Measurements from ENCODE around the gene ULBP1. TPM values are rescaled to one million over a fixed set of nuclear protein-coding genes. Genes with fewer than 3 reads are reported as not detected.

Gene ULBP1, protein sequence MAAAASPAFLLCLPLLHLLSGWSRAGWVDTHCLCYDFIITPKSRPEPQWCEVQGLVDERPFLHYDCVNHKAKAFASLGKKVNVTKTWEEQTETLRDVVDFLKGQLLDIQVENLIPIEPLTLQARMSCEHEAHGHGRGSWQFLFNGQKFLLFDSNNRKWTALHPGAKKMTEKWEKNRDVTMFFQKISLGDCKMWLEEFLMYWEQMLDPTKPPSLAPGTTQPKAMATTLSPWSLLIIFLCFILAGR
- total RNA-seq (2022) (not detected in 2 replicates), Bru-seq, nascent RNA (not detected), BruChase-seq, experiment 1, labeled RNA remaining after a 6-hour chase (not detected), BruChase-seq, experiment 2, labeled RNA remaining after a 2-hour chase (percentile 8 among the genes with signal in this experiment)
- long read RNA-seq, result 0 reads

DNA sequence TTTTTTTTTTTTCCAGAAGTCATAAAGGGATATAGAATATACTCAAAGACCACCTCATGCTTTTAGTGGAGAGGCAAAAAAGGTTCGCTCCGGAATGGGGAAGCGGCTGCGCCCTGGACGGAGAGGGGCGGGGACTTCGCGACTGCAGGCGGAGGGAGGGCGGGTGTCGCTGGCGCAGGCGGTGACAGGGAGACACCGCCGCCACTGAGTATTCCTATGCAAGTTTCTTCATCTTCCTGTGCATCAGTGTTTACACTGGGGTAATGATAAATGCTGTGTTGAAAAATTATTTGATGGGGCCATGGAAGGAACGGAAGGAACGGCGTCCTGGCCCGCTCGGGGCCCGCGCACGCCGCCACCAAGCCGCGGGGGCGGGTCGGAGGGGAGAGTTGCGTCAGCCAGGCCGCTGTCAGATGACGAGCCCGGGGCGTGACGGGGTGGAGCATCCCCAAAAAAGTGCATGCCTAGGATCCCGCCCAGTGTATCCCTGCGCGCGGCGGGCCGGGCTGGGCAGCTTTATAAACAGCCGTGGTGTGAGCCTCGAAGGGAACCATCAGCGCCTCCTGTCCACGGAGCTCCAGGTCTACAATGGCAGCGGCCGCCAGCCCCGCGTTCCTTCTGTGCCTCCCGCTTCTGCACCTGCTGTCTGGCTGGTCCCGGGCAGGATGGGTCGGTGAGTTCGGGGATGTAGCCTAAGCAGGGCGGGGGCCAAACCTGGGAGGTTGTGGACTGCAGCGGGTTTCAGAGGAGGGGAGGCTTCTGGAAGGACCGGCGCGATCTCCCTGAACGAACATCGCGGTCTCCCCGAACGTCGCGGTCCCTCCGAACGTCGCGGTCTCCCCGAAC is at the start of gene ULBP1:
Gene ULBP1, plus strand, starts transcription at position 482 of the 846 bp plus-strand sequence. Its CDS starts 107 bp downstream, at position 589.
- no TSS peak for BruUV-seq (replicated peaks)

DNA sequence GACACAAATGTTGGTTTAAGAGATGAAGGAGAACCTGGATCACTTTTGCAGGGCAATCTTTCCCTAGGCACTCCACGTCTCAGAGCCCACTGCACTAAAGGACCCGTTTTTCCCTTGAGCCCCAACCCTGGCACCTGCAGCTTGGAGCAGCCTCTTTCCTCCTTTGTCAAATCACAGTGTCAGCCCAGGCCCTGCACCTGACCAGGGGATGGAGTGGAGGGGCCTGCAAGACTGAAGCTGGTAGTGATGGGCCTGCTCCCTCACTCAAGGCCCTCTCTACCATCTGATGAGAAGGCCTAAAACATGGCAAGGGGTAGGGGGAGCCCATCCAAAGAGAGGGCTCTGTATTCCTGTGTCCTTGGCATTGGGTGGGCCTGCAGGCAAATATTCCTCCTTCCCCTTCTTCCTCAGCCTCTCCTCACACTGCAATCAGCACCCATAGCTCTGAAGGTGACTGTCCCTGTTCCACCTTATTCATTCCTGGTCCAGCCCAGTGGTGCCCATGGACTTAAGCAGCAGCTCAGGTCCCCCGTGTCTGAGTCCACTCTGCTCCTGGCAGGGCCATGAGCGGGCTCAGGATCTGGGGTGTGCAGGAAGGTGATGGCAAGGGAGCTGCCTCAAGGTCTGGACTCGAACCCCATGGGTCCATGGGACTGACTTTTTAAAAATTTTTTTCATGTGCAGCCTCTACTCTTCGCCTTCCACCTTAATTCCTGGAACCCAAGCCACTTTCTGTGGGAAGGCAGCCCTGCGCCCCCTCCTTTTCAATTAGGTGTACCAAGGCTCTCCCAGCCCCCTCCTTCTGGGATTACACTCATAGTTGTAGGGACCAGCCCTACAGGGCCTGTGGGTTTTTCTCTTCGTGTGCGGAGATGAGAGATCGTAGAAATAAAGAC is 47.5 kb upstream of the ULBP1 start:
- intact Hi-C loops (cut with micrococcal nuclease), result no loop called here
- POLR2A ChIA-PET, result interaction anchor here (0.9 to 1.4 kb wide), 2 partner anchors 16 to 21 kb away, joined by 3 to 5 read pairs; no protein-coding TSS in a partner anchor

More for the DNA sequence above, at the start of gene ULBP1:
- H3K9me3 Mint-ChIP-seq (ENCODE audit: unreplicated experiment), result no peaks in the 10 kb centered on the region
- intact Hi-C loops (cut with micrococcal nuclease), result no loop called here
- H3K27me3 Mint-ChIP-seq (ENCODE audit: insufficient read depth, unreplicated experiment), result peaks cover 12% of the 10 kb centered on the region
- ChIA-PET POLR2A (no interaction called here), CTCF (interaction anchor here (0.6 kb wide), 1 partner anchor 119 kb away, joined by 3 read pairs; no protein-coding TSS in a partner anchor)
- no peak for DNase-seq (ENCODE audit: unreplicated experiment)
- H3K27ac Mint-ChIP-seq (ENCODE audit: low read depth, unreplicated experiment), result no peak within 1 kb of the TSS
- no peak within 1 kb of the TSS for H3K4me3 Mint-ChIP-seq (ENCODE audit: unreplicated experiment)
- H3K4me1 Mint-ChIP-seq (ENCODE audit: insufficient read depth, unreplicated experiment), result no peaks in the 10 kb centered on the region
- TF ChIP-seq, protein P1, sequence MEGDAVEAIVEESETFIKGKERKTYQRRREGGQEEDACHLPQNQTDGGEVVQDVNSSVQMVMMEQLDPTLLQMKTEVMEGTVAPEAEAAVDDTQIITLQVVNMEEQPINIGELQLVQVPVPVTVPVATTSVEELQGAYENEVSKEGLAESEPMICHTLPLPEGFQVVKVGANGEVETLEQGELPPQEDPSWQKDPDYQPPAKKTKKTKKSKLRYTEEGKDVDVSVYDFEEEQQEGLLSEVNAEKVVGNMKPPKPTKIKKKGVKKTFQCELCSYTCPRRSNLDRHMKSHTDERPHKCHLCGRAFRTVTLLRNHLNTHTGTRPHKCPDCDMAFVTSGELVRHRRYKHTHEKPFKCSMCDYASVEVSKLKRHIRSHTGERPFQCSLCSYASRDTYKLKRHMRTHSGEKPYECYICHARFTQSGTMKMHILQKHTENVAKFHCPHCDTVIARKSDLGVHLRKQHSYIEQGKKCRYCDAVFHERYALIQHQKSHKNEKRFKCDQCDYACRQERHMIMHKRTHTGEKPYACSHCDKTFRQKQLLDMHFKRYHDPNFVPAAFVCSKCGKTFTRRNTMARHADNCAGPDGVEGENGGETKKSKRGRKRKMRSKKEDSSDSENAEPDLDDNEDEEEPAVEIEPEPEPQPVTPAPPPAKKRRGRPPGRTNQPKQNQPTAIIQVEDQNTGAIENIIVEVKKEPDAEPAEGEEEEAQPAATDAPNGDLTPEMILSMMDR (IDR thresholded peaks at IDR 0.05; ENCODE audit: unreplicated experiment), result no peak
- H3K36me3 Mint-ChIP-seq (ENCODE audit: insufficient read depth, unreplicated experiment), result no peaks in the 10 kb centered on the region

DNA sequence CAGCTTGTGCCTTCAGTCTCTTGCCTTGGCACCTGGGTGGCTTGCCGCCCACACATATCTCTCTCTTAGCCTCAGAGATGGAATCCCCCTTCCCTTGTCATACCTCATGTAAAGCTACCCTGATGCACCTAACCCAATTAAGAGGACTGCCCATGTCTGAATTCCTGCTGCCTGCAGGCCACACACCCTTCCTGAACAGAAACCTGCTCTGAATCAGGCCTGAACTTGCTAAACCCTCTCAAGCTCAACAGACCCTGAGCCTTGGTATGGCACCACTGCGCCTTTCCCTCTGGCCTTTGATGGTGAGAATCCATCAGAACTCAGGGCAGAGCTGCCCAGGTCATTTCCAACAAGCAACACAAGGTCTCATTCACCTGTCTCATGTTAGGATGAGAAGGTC is 46.1 kb upstream of the ULBP1 start:
- TF ChIP-seq, protein P1 (IDR thresholded peaks at IDR 0.05; ENCODE audit: unreplicated experiment), result no peak
- DNase-seq (ENCODE audit: unreplicated experiment), result no peak
- H3K4me1 Mint-ChIP-seq (ENCODE audit: insufficient read depth, unreplicated experiment), result peaks cover 18% of the 10 kb centered on the region
- H3K36me3 Mint-ChIP-seq (ENCODE audit: insufficient read depth, unreplicated experiment), result no peaks in the 10 kb centered on the region
- intact Hi-C loops (cut with micrococcal nuclease), result no loop called here
- H3K27me3 Mint-ChIP-seq (ENCODE audit: insufficient read depth, unreplicated experiment), result no peaks in the 10 kb centered on the region
- ChIA-PET POLR2A (no interaction called here), CTCF (interaction anchor here (0.6 to 1.4 kb wide), 4 partner anchors 17 to 500 kb away, joined by 3 to 4 read pairs (median 4); no protein-coding TSS in a partner anchor)
- no TSS peak for BruUV-seq (replicated peaks)
- no peaks in the 10 kb centered on the region for H3K9me3 Mint-ChIP-seq (ENCODE audit: unreplicated experiment)
- no peak overlapping the region for H3K4me3 Mint-ChIP-seq (ENCODE audit: unreplicated experiment)
- no peak overlapping the region for H3K27ac Mint-ChIP-seq (ENCODE audit: low read depth, unreplicated experiment)

More for the DNA sequence above, 47.5 kb upstream of the ULBP1 start:
- H3K27ac Mint-ChIP-seq (ENCODE audit: low read depth, unreplicated experiment), result no peak overlapping the region
- CTCF ChIA-PET, result interaction anchor here (0.7 to 1.4 kb wide), 5 partner anchors 11 to 94 kb away, joined by 3 to 6 read pairs (median 4); no protein-coding TSS in a partner anchor
- no peaks in the 10 kb centered on the region for H3K27me3 Mint-ChIP-seq (ENCODE audit: insufficient read depth, unreplicated experiment)
- no peak for DNase-seq (ENCODE audit: unreplicated experiment)
- H3K4me1 Mint-ChIP-seq (ENCODE audit: insufficient read depth, unreplicated experiment), result peaks cover 10% of the 10 kb centered on the region
- TF ChIP-seq, protein P1 (IDR thresholded peaks at IDR 0.05; ENCODE audit: unreplicated experiment), result no peak
- no TSS peak for BruUV-seq (replicated peaks)
- H3K4me3 Mint-ChIP-seq (ENCODE audit: unreplicated experiment), result no peak overlapping the region
- H3K9me3 Mint-ChIP-seq (ENCODE audit: unreplicated experiment), result no peaks in the 10 kb centered on the region
- H3K36me3 Mint-ChIP-seq (ENCODE audit: insufficient read depth, unreplicated experiment), result no peaks in the 10 kb centered on the region

Measured in MCF 10A (cell line).